A549 (cell line): Measurements from ENCODE around the gene GOLGA1. TPM values are rescaled to one million over a fixed set of nuclear protein-coding genes. Genes with fewer than 3 reads are reported as not detected.

Experiments
- ATAC-seq, 2 experiments: fragments of 200-7000 bp in 1 of 2; fragments of >200 bp in 1 of 2; cut with Nextera tagmentation in 1 of 2; cut with Tn5 transposase in 1 of 2; 3 replicates each; pipeline versions ENCODE4 v1.8.0 to v1.9.1; 2018 to 2020; ENCODE audit warnings: mild to moderate bottlenecking in 1 of 2, moderate library complexity in 1 of 2
- CTCF ChIA-PET: fragments of 300-600 bp; sonication (Branson Sonifier 250); formaldehyde crosslinking; extraction: SDS; loops from one replicate; lab custom pipeline; 2021; ENCODE audit warnings: antibody characterized with exemption, inconsistent platforms; lab: Yijun Ruan, JAX
- POLR2A ChIA-PET: fragments of 350-600 bp; formaldehyde crosslinking; extraction: SDS; loops from one replicate; lab custom pipeline; 2021; ENCODE audit warnings: antibody characterized with exemption, inconsistent platforms; lab: Yijun Ruan, JAX
- DNase-seq, 2 experiments: peaks; one replicate each; pipeline versions ENCODE4 v3.0.0 to v3.0.0-alpha.2; 2011 to 2016; ENCODE audit warnings: low read depth in 1 of 2, low spot score in 1 of 2
- FAIRE-seq: peaks from 2 replicates; lab custom pipeline; 2011; peaks lifted over from hg19 to GRCh38; lab: Jason Lieb, UNC
- H3K27ac ChIP-seq, 2 experiments: fragments of >200 bp; sonication (Bioruptor Twin); formaldehyde crosslinking; 3 replicates each; pipeline ENCODE4 v1.5.1; 2016 to 2017
- H3K4me1 ChIP-seq: fragments of >200 bp; sonication (Bioruptor Twin); formaldehyde crosslinking; 3 replicates; pipeline ENCODE4 v1.6.1; 2016
- H3K4me2 ChIP-seq: fragments of >200 bp; sonication (Bioruptor Twin); formaldehyde crosslinking; 3 replicates; pipeline ENCODE4 v1.6.1; 2016
- H3K4me3 ChIP-seq: fragments of >200 bp; sonication (Bioruptor Twin); formaldehyde crosslinking; 3 replicates; pipeline ENCODE4 v1.5.1; 2016
- H3K9me3 ChIP-seq: fragments of >200 bp; sonication (Bioruptor Twin); formaldehyde crosslinking; 3 replicates; pipeline ENCODE4 v1.6.1; 2016
- ATOH8 ChIP-seq: fragments of 250-450 bp; sonication (Bioruptor Pico); IDR thresholded peaks from 2 replicates; pipeline ENCODE4 v1.5.0; 2020; ENCODE audit warnings: low read depth, mild to moderate bottlenecking, moderate library complexity
- BCL3 ChIP-seq: fragments of >200 bp; sonication (Bioruptor Twin); formaldehyde crosslinking; IDR thresholded peaks from 3 replicates; pipeline ENCODE4 v1.6.1; 2016
- CBX2 ChIP-seq: fragments of 200-600 bp; sonication (generic); IDR thresholded peaks from 2 replicates; pipeline ENCODE4 v1.6.1; 2016; ENCODE audit warnings: low read depth, mild to moderate bottlenecking, borderline replicate concordance
- CBX8 ChIP-seq: fragments of 200-600 bp; sonication (generic); IDR thresholded peaks from 2 replicates; pipeline ENCODE4 v1.6.1; 2016
- CEBPB ChIP-seq, 2 experiments: fragments of >200 bp in 1 of 2; sonication (Bioruptor Twin) in 1 of 2; formaldehyde crosslinking in 1 of 2; IDR thresholded peaks; 2 replicates each; pipeline ENCODE4 v1.6.1; 2012 to 2016
- CHD2 ChIP-seq: fragments of 150-350 bp; IDR thresholded peaks from 2 replicates; pipeline ENCODE4 v1.6.1; 2014; ENCODE audit warnings: low read length; ENCODE audit not compliant: partially characterized antibody
- E2F6 ChIP-seq: IDR thresholded peaks from 2 replicates; pipeline ENCODE4 v1.6.1; 2012; ENCODE audit warnings: low read depth, borderline replicate concordance
- EHF ChIP-seq: fragments of 250-450 bp; sonication (Bioruptor Pico); IDR thresholded peaks from 2 replicates; pipeline ENCODE4 v1.5.0; 2020; ENCODE audit warnings: mild to moderate bottlenecking
- ESRRA ChIP-seq: fragments of 150-350 bp; IDR thresholded peaks from 2 replicates; pipeline ENCODE4 v1.6.1; 2014; ENCODE audit warnings: mild to moderate bottlenecking, low read length, borderline replicate concordance
- FOSB ChIP-seq: fragments of 250-450 bp; sonication (Bioruptor Pico); IDR thresholded peaks from 2 replicates; pipeline ENCODE4 v1.5.0; 2020; ENCODE audit warnings: mild to moderate bottlenecking, moderate library complexity
- FOSL2 ChIP-seq, 2 experiments: fragments of 450-650 bp in 1 of 2; fragments of >200 bp in 1 of 2; sonication (Bioruptor Twin) in 1 of 2; formaldehyde crosslinking; IDR thresholded peaks; 2 replicates each; pipeline versions ENCODE4 v1.5.0 to v1.6.1; 2016 to 2020; ENCODE audit warnings: mild to moderate bottlenecking in 1 of 2, moderate library complexity in 1 of 2
- HDAC2 ChIP-seq: fragments of 200-600 bp; sonication (generic); IDR thresholded peaks from 2 replicates; pipeline ENCODE4 v1.6.1; 2016
- HEYL ChIP-seq: fragments of 250-450 bp; sonication (Bioruptor Pico); IDR thresholded peaks from 2 replicates; pipeline ENCODE4 v1.8.0; 2021; ENCODE audit warnings: mild to moderate bottlenecking, moderate library complexity
- JUN ChIP-seq, 2 experiments: fragments of >200 bp; sonication (Bioruptor Twin); formaldehyde crosslinking; IDR thresholded peaks; 2 replicates in 1 of 2; 3 replicates in 1 of 2; pipeline ENCODE4 v1.6.1; 2016 to 2017
- JUNB ChIP-seq: fragments of >200 bp; sonication (Bioruptor Twin); formaldehyde crosslinking; IDR thresholded peaks from 2 replicates; pipeline ENCODE4 v1.6.1; 2016
- KDM1A ChIP-seq: fragments of 200-600 bp; sonication (generic); IDR thresholded peaks from 2 replicates; pipeline ENCODE4 v1.6.1; 2016; ENCODE audit warnings: low read depth, mild to moderate bottlenecking
- KDM5A ChIP-seq: fragments of 200-600 bp; sonication (generic); IDR thresholded peaks from 2 replicates; pipeline ENCODE4 v1.6.1; 2016; ENCODE audit warnings: antibody characterized with exemption, mild to moderate bottlenecking
- MAZ ChIP-seq: fragments of 150-350 bp; IDR thresholded peaks from 2 replicates; pipeline ENCODE4 v1.6.1; 2014; ENCODE audit warnings: antibody characterized with exemption, low read depth, low read length, borderline replicate concordance
- MYC ChIP-seq: IDR thresholded peaks from 2 replicates; pipeline ENCODE4 v1.6.1; 2012; ENCODE audit warnings: mild to moderate bottlenecking, inconsistent platforms, low read length, improper control_type of control experiment, borderline replicate concordance
- NR3C1 ChIP-seq: fragments of >200 bp; sonication (Bioruptor Twin); formaldehyde crosslinking; IDR thresholded peaks from 3 replicates; pipeline ENCODE4 v1.6.1; 2017
- PHF8 ChIP-seq: fragments of 200-600 bp; sonication (generic); IDR thresholded peaks from 2 replicates; pipeline ENCODE4 v1.6.1; 2016; ENCODE audit warnings: low read depth, mild to moderate bottlenecking, antibody characterized with exemption, moderate library complexity, borderline replicate concordance
- POLR2A ChIP-seq: IDR thresholded peaks from 2 replicates; pipeline ENCODE4 v1.6.1; 2012; ENCODE audit warnings: mild to moderate bottlenecking, low read length
- POLR2AphosphoS2 ChIP-seq: conservative IDR thresholded peaks from 2 replicates; pipeline ENCODE4 v1.6.1; 2012; ENCODE audit warnings: low read length, improper control_type of control experiment, inconsistent platforms
- RFX5 ChIP-seq: fragments of 450-650 bp; IDR thresholded peaks from 2 replicates; pipeline ENCODE4 v1.7.1; 2014; ENCODE audit warnings: antibody characterized with exemption, mild to moderate bottlenecking, moderate library complexity
- RNF2 ChIP-seq: fragments of 200-600 bp; sonication (generic); IDR thresholded peaks from 2 replicates; pipeline ENCODE4 v1.6.1; 2016; ENCODE audit warnings: low read depth, mild to moderate bottlenecking, antibody characterized with exemption, moderate library complexity, borderline replicate concordance
- SMC3 ChIP-seq: fragments of >200 bp; sonication (Bioruptor Twin); formaldehyde crosslinking; IDR thresholded peaks from 3 replicates; pipeline ENCODE4 v1.6.1; 2018; ENCODE audit warnings: inconsistent platforms
- TFCP2L1 ChIP-seq: fragments of 250-450 bp; sonication (Bioruptor Pico); IDR thresholded peaks from 2 replicates; pipeline ENCODE4 v1.5.0; 2021; ENCODE audit warnings: mild to moderate bottlenecking
- ZNF302 ChIP-seq: fragments of 250-450 bp; sonication (Bioruptor Pico); IDR thresholded peaks from 2 replicates; pipeline ENCODE4 v1.9.0; 2021; ENCODE audit warnings: inconsistent platforms, mild to moderate bottlenecking, moderate library complexity
- WGBS: methylation state at CpG from one replicate; pipeline ENCODE4 v1.1.6; 2017; ENCODE audit errors: missing lambda C conversion rate; 5-methylcytosine and 5-hydroxymethylcytosine counted together
- polyA minus RNA-seq: library from RNA; depleted of rRNA, polyadenylated mRNA; stranded (reverse); fragments of >200 nt; gene quantifications from 2 replicates; pipeline ENCODE4 v1.2.3, GENCODE V29; 2011; rRNA and poly(A)+ RNA removed
- polyA plus RNA-seq, 4 experiments: library from polyadenylated mRNA; depleted of rRNA in 3 of 4; stranded (reverse); fragments of >200 nt; fragmentation: RNase III in 1 of 4; extraction: RNeasy Plus Mini Kit Qiagen cat#74134 plus additional on column Dnase treatment in 1 of 4; gene quantifications; 2 replicates in 3 of 4; 3 replicates in 1 of 4; pipeline ENCODE4 v1.2.3, GENCODE V29; 2011 to 2017
- TF ChIP-seq, protein P1 (sequence below): fragments of >200 bp; sonication (Bioruptor Twin); formaldehyde crosslinking; IDR thresholded peaks from 3 replicates; pipeline ENCODE4 v1.5.1; 2016
- TF ChIP-seq, protein P2 (sequence below): IDR thresholded peaks from 2 replicates; pipeline ENCODE4 v1.6.1; 2012
- TF ChIP-seq, protein P3 (sequence below): IDR thresholded peaks from 2 replicates; pipeline ENCODE4 v1.6.1; 2012

GOLGA1 gene, protein sequence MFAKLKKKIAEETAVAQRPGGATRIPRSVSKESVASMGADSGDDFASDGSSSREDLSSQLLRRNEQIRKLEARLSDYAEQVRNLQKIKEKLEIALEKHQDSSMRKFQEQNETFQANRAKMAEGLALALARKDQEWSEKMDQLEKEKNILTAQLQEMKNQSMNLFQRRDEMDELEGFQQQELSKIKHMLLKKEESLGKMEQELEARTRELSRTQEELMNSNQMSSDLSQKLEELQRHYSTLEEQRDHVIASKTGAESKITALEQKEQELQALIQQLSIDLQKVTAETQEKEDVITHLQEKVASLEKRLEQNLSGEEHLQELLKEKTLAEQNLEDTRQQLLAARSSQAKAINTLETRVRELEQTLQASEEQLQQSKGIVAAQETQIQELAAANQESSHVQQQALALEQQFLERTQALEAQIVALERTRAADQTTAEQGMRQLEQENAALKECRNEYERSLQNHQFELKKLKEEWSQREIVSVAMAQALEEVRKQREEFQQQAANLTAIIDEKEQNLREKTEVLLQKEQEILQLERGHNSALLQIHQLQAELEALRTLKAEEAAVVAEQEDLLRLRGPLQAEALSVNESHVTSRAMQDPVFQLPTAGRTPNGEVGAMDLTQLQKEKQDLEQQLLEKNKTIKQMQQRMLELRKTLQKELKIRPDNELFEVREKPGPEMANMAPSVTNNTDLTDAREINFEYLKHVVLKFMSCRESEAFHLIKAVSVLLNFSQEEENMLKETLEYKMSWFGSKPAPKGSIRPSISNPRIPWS
- polyA plus RNA-seq (2011; rRNA removed), result 19.4 and 29.5 TPM in 2 replicates
- 7.0 and 7.8 TPM in 2 replicates for polyA plus RNA-seq (2012; cell fraction: cytosol; rRNA removed)
- polyA plus RNA-seq (2012; cell fraction: nucleus; rRNA removed), result 14.9 and 21.2 TPM in 2 replicates
- polyA plus RNA-seq (2017; fragmentation: RNase III; extraction: RNeasy Plus Mini Kit Qiagen cat#74134 plus additional on column Dnase treatment), result 10.0 to 10.9 TPM (median 10.5 TPM) in 3 replicates
- polyA minus RNA-seq, result 11.2 TPM in 2 replicates

DNA sequence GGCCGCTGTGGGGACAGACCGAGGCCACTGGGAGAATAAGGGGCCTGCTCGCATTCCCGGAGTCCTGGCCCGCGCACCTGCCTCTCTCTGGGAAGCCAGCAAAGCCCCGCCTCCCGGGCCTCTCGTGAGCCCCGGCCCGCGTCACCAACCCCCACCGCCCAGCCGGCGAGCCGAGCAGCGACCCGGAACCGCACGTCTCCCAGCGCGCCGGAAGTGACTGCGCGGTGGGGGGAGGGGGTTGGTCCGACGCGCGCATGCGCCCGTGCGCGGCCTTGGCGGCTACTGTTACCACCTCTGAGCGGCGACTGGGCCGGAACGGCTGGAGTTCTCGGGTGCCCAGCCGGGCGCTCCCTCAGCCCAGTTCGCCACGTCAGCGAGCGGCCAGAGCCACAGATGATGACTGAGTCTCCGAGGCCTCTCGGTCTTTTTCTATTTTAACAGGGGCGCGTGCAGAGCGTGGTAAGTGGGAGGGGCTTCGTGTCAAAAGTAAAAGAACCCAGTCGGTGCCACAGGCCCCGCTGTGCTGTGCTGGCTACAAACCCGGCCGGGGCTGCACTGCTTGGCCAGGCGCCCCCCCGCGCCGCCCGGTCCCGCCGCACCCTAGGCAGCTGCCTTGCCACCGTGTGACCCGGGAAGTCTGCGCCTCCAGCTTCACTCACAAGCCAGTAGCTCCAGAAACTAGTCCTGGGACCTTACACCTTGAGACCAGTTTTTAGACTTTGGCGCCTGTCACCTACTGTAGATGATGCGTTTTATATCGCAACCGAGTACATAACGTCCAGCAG lies at the start of gene GOLGA1:
Gene GOLGA1 (minus strand): TSS at position 190 of the 785 bp plus-strand sequence. CDS start 2,372 bp downstream, outside the sequence.
- peak within 1 kb of the TSS; percentile 89 to 97 for H3K27ac ChIP-seq
- 0% methylated on average over 27 of the region's 70 CpGs for WGBS
- no peaks in the 10 kb centered on the region for H3K9me3 ChIP-seq
- peaks cover 11% of the 10 kb centered on the region; the same call in 2 of the 3 replicates for H3K4me1 ChIP-seq
- TF ChIP-seq SMC3, result no peak
- TF ChIP-seq HDAC2, result no peak
- TF ChIP-seq EHF, result no peak
- TF ChIP-seq ESRRA, result 0 out of 2 replicates have a peak, but pooled peaks have one; percentile 11
- TF ChIP-seq HEYL (CRISPR knock-in tag), result no peak
- TF ChIP-seq TFCP2L1 (CRISPR knock-in tag), result peak; percentile 15; the same call in 1 of the 2 replicates
- TF ChIP-seq CBX8, result no peak
- TF ChIP-seq, protein P1, sequence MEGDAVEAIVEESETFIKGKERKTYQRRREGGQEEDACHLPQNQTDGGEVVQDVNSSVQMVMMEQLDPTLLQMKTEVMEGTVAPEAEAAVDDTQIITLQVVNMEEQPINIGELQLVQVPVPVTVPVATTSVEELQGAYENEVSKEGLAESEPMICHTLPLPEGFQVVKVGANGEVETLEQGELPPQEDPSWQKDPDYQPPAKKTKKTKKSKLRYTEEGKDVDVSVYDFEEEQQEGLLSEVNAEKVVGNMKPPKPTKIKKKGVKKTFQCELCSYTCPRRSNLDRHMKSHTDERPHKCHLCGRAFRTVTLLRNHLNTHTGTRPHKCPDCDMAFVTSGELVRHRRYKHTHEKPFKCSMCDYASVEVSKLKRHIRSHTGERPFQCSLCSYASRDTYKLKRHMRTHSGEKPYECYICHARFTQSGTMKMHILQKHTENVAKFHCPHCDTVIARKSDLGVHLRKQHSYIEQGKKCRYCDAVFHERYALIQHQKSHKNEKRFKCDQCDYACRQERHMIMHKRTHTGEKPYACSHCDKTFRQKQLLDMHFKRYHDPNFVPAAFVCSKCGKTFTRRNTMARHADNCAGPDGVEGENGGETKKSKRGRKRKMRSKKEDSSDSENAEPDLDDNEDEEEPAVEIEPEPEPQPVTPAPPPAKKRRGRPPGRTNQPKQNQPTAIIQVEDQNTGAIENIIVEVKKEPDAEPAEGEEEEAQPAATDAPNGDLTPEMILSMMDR, result no peak
- TF ChIP-seq CHD2, result peak; percentile 57
- TF ChIP-seq, protein P2, sequence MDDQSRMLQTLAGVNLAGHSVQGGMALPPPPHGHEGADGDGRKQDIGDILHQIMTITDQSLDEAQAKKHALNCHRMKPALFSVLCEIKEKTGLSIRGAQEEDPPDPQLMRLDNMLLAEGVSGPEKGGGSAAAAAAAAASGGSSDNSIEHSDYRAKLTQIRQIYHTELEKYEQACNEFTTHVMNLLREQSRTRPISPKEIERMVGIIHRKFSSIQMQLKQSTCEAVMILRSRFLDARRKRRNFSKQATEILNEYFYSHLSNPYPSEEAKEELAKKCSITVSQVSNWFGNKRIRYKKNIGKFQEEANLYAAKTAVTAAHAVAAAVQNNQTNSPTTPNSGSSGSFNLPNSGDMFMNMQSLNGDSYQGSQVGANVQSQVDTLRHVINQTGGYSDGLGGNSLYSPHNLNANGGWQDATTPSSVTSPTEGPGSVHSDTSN, result peak; percentile 18; the same call in 1 of the 2 replicates
- TF ChIP-seq CBX2, result no peak
- peak; percentile 83; the same call in 1 of the 2 replicates for TF ChIP-seq PHF8
- TF ChIP-seq KDM1A, result no peak
- peak; percentile 64; the same call in 2 of the 3 replicates for TF ChIP-seq BCL3
- no peak for TF ChIP-seq POLR2AphosphoS2
- TF ChIP-seq JUNB, result no peak
- TF ChIP-seq POLR2A, result peak; percentile 81
- TF ChIP-seq KDM5A, result 0 out of 2 replicates have a peak, but pooled peaks have one; percentile 30
- TF ChIP-seq RFX5, result no peak
- TF ChIP-seq FOSL2 (IDR thresholded peaks at IDR 0.05), result no peak
- TF ChIP-seq FOSL2 (CRISPR knock-in tag; IDR thresholded peaks at IDR 0.05), result peak; percentile 34; the same call in 1 of the 2 replicates
- TF ChIP-seq CEBPB (IDR thresholded peaks at IDR 0.05), result no peak
- TF ChIP-seq FOSB (CRISPR knock-in tag), result no peak
- TF ChIP-seq MAZ, result peak; percentile 55; the same call in 1 of the 2 replicates
- TF ChIP-seq MYC, result peak; percentile 41; the same call in 1 of the 2 replicates
- TF ChIP-seq, protein P3, sequence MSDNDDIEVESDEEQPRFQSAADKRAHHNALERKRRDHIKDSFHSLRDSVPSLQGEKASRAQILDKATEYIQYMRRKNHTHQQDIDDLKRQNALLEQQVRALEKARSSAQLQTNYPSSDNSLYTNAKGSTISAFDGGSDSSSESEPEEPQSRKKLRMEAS, result peak; percentile 92
- TF ChIP-seq ZNF302, result no peak
- peak in 1 of 2 experiments; percentile 86; a peak in 4 of 5 replicates for TF ChIP-seq JUN (IDR thresholded peaks at IDR 0.05)
- no peak for TF ChIP-seq NR3C1
- no peak for TF ChIP-seq ATOH8 (CRISPR knock-in tag)
- TF ChIP-seq RNF2, result no peak
- TF ChIP-seq E2F6, result peak; percentile 75
- DNase-seq (peak; percentile 90 to 94), ATAC-seq (peak; percentile 94 to 97), FAIRE-seq (no peak)
- H3K4me3 ChIP-seq, result peak within 1 kb of the TSS; percentile 60
- peak within 1 kb of the TSS; percentile 90 for H3K4me2 ChIP-seq
- CTCF ChIA-PET, result no interaction called here
- POLR2A ChIA-PET, result interaction anchor here (0.7 kb wide), 1 partner anchor 201 kb away, joined by 3 read pairs; no protein-coding TSS in a partner anchor
